ENCODE measurements around the gene ARHGEF16.
A peak's percentile ranks its signal among the peaks of the same experiment; 100 is the strongest.

ARHGEF16 gene

GRCh38 chr1:3451994-3452865, 2.2 kb upstream of the ARHGEF16 start:
- TF ChIP-seq CTCF (conservative IDR thresholded peaks at IDR 0.05; ENCODE audit: low read depth, low read length), result no peak
- no peak for DNase-seq (ENCODE audit: low read depth)
- H3K4me3 ChIP-seq (ENCODE audit: low read depth, low read length), result no peak overlapping the region

GRCh38 chr1:3452866-3453175, 1.6 kb upstream of the ARHGEF16 start:
- DNase-seq (ENCODE audit: low read depth), result no peak
- TF ChIP-seq CTCF (conservative IDR thresholded peaks at IDR 0.05; ENCODE audit: low read depth, low read length), result no peak

GRCh38 chr1:3453203-3453761, 1.2 kb upstream of the ARHGEF16 start:
- no peak overlapping the region for H3K4me3 ChIP-seq (ENCODE audit: low read depth, low read length)
- peak; percentile 81 for DNase-seq (ENCODE audit: low read depth)
- peak; percentile 92 for TF ChIP-seq CTCF (conservative IDR thresholded peaks at IDR 0.05; ENCODE audit: low read depth, low read length)

More at GRCh38 chr1:3452866-3453175, 1.6 kb upstream of the ARHGEF16 start:
- H3K4me3 ChIP-seq (ENCODE audit: low read depth, low read length), result no peak overlapping the region

GRCh38 chr1:3454811-3455618, 550 bp downstream of the ARHGEF16 start:
- no peak for TF ChIP-seq CTCF (conservative IDR thresholded peaks at IDR 0.05; ENCODE audit: low read depth, low read length)
- H3K4me3 ChIP-seq (ENCODE audit: low read depth, low read length), result peak overlapping the region; percentile 50
- no peak for DNase-seq (ENCODE audit: low read depth)

GRCh38 chr1:3455670-3456448, 1.4 kb downstream of the ARHGEF16 start:
- H3K4me3 ChIP-seq (ENCODE audit: low read depth, low read length), result no peak overlapping the region
- no peak for DNase-seq (ENCODE audit: low read depth)
- no peak for TF ChIP-seq CTCF (conservative IDR thresholded peaks at IDR 0.05; ENCODE audit: low read depth, low read length)

GRCh38 chr1:3456449-3456963, 2.0 kb downstream of the ARHGEF16 start:
- H3K4me3 ChIP-seq (ENCODE audit: low read depth, low read length), result no peak overlapping the region
- no peak for TF ChIP-seq CTCF (conservative IDR thresholded peaks at IDR 0.05; ENCODE audit: low read depth, low read length)
- no peak for DNase-seq (ENCODE audit: low read depth)

All from choroid plexus epithelial cell (primary cell).